GM19397 (cell line): ENCODE measurements around the gene SYNGR1.
A peak's percentile ranks its signal among the peaks of the same experiment; 100 is the strongest.
"Not testable (repeated sequence)": the region's sequence is repeated elsewhere in the genome, so short reads cannot be mapped to it uniquely, and the experiment has no call there.

Source experiments
- ATAC-seq: cut with Tn5 transposase; IDR thresholded peaks from one replicate; pipeline ENCODE4 v1.9.1; 2021; ENCODE audit warnings: mild to moderate bottlenecking, moderate library complexity; ENCODE audit not compliant: unreplicated experiment

Gene SYNGR1

GRCh38 chr22:39316440-39317083 lies 33.2 kb upstream of the SYNGR1 start:
- no peak for ATAC-seq

GRCh38 chr22:39317084-39317774 lies 32.6 kb upstream of the SYNGR1 start:
- no peak for ATAC-seq

GRCh38 chr22:39317775-39318506 lies 31.9 kb upstream of the SYNGR1 start:
- no peak for ATAC-seq

- ATAC-seq = no peak
Observed at GRCh38 chr22:39318507-39319283, 31.1 kb upstream of the SYNGR1 start.

GRCh38 chr22:39319284-39320022 lies 30.3 kb upstream of the SYNGR1 start, which contains the start of gene RPL3:
TSS of gene RPL3 (minus strand) at chr22:39319623. CDS start at chr22:39319597, 26 bp downstream.
- ATAC-seq = peak; percentile 91

GRCh38 chr22:39320616-39321029 lies 29.2 kb upstream of the SYNGR1 start:
- ATAC-seq = not testable (repeated sequence)

GRCh38 chr22:39325392-39325932 lies 24.3 kb upstream of the SYNGR1 start:
- ATAC-seq = no peak

- ATAC-seq = no peak
Observed at GRCh38 chr22:39327995-39328754, 21.6 kb upstream of the SYNGR1 start.

GRCh38 chr22:39330553-39330952 lies 19.2 kb upstream of the SYNGR1 start:
- not testable (repeated sequence) for ATAC-seq

- ATAC-seq = no peak
Observed at GRCh38 chr22:39332441-39333064, 17.2 kb upstream of the SYNGR1 start.

- no peak for ATAC-seq
Observed at GRCh38 chr22:39336411-39336810, 13.4 kb upstream of the SYNGR1 start.

- ATAC-seq = not testable (repeated sequence)
Observed at GRCh38 chr22:39339775-39340174, 10.0 kb upstream of the SYNGR1 start.

- ATAC-seq = no peak
Observed at GRCh38 chr22:39341179-39341578, 8.6 kb upstream of the SYNGR1 start.

- ATAC-seq = no peak
Observed at GRCh38 chr22:39343259-39344045, 6.3 kb upstream of the SYNGR1 start.

GRCh38 chr22:39344046-39344390 lies 5.8 kb upstream of the SYNGR1 start:
- no peak for ATAC-seq

GRCh38 chr22:39345231-39345630 lies 4.6 kb upstream of the SYNGR1 start:
- no peak for ATAC-seq

GRCh38 chr22:39348909-39349505 lies 784 bp upstream of the SYNGR1 start:
- no peak for ATAC-seq

- ATAC-seq = no peak
Observed at GRCh38 chr22:39349506-39349966, 255 bp upstream of the SYNGR1 start.
